ENCODE results near the gene UBAC1.

DNA sequence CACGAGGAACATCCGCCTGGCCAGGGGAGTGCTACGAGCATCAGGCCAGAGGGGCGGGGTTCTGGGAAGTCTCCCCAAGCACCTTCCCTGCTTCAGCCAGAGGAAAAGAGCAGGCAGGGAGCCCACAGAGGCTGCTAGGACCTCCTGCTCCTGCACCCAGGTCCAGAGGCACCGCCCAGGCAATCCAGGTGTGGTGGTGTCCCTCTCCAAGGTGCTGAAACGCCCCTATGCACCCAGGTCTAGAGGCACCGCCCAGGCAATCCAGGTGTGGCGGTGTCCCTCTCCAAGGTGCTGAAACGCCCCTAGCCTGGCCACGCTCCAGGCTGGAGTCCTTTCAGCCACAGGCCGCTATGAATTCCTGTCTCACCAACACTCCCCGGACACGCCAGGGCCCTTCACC lies 10.7 kb upstream of the UBAC1 start:
- TF ChIP-seq, protein P1, sequence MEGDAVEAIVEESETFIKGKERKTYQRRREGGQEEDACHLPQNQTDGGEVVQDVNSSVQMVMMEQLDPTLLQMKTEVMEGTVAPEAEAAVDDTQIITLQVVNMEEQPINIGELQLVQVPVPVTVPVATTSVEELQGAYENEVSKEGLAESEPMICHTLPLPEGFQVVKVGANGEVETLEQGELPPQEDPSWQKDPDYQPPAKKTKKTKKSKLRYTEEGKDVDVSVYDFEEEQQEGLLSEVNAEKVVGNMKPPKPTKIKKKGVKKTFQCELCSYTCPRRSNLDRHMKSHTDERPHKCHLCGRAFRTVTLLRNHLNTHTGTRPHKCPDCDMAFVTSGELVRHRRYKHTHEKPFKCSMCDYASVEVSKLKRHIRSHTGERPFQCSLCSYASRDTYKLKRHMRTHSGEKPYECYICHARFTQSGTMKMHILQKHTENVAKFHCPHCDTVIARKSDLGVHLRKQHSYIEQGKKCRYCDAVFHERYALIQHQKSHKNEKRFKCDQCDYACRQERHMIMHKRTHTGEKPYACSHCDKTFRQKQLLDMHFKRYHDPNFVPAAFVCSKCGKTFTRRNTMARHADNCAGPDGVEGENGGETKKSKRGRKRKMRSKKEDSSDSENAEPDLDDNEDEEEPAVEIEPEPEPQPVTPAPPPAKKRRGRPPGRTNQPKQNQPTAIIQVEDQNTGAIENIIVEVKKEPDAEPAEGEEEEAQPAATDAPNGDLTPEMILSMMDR (conservative IDR thresholded peaks at IDR 0.05 in 1 of 2, IDR thresholded peaks at IDR 0.05 in 1 of 2; ENCODE audit: extremely low read depth in 1 of 2, insufficient read depth in 1 of 2, low read depth in 1 of 2, low read length in 2 of 2) = no peak
- TF ChIP-seq EZH2 (IDR thresholded peaks at IDR 0.05; ENCODE audit: borderline replicate concordance, low read length) = no peak

Data from mammary epithelial cell (primary cell).